ENCODE measurements around the gene KRTAP4-12.
"Not testable (repeated sequence)": the region's sequence is repeated elsewhere in the genome, so short reads cannot be mapped to it uniquely, and the experiment has no call there.

The KRTAP4-12 gene

DNA sequence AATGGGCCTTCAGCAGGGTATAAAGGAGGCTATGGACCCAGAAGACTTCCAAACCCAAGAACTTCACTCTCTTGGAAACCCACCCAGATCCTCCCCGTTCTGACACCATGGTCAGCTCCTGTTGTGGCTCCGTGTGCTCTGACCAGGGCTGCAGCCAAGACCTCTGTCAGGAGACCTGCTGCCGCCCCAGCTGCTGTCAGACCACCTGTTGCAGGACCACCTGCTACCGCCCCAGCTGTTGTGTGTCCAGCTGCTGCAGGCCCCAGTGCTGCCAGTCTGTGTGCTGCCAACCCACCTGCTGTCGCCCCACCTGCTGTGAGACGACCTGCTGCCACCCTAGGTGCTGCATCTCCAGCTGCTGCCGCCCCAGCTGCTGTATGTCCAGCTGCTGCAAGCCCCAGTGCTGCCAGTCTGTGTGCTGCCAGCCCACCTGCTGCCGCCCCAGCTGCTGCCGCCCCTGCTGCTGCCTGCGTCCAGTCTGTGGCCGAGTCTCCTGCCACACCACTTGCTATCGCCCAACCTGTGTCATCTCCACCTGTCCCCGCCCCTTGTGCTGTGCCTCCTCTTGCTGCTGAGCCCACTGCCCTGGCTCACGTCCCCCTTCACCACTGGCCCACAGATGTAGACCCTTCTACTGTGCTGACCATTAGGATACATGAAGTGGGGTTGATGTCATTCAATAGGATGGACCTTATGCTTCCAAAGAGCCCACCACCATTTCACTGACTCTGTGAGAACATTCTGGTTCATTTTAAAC lies 39.7 kb downstream of the KRTAP4-12 start, which contains the start of gene KRTAP4-7:
KRTAP4-7 (plus strand) TSS at position 51 of the 757 bp plus-strand sequence; CDS start at position 108, 57 bp downstream.
- not testable (repeated sequence) for DNase-seq

- DNase-seq, result not testable (repeated sequence)
Observed at GRCh38 chr17:41083427-41083826, 40.6 kb downstream of the KRTAP4-12 start.

DNA sequence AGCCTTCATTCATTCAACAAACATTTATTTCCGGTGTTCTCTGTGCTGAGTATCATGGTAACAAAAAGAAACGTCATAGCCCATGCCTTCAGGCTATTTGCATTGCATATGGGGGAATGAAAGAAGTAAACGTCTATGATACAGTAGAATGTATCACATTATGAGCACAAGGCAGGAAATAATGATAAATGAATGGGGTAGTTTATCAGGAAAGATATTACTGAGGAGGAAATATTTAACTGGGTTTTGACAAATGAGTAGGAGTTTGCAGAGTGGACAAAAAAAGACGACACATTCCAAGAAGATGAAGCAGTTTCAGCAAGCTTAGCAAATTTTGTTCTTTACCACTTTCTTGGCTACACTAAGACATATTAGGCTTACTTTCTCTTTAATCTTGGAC lies 41.4 kb downstream of the KRTAP4-12 start:
- DNase-seq, result no peak

DNA sequence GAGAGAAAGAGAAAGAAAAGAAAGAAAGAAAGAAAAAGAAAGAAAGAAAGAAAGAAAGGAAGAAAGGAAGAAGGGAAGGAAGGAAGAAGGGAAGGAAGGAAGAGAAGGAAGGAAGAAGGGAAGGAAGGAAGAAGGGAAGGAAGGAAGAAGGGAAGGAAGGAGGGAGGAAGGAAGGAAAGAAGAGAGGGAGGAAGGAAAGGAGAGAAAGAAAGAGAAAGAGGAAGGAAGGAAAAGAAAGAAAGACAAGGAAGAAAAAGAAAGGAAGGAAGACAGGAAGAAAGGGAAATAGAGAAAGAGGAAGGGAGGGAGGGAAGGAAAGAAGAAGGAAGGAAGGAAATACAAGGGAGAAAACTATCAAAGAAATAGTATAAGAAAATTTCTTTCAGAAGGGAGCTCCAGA lies 47.2 kb downstream of the KRTAP4-12 start:
- DNase-seq, result no peak

- DNase-seq, result no peak
Observed at GRCh38 chr17:41073676-41074075, 50.3 kb downstream of the KRTAP4-12 start.

Data from activated CD4-positive, alpha-beta T cell treated with anti-CD3 and anti-CD28 coated beads, Interleukin-2, amount 50 U/mL, for 48 hours (primary cell).